SK-N-SH (cell line): ENCODE results near the gene HHATL. TPM values are rescaled to one million over a fixed set of nuclear protein-coding genes. Genes with fewer than 3 reads are reported as not detected.

Source experiments
- CTCF ChIA-PET: fragments of 300-600, 350-600 bp; formaldehyde crosslinking; extraction: SDS; loops from one replicate; lab custom pipeline; 2021; lab: Yijun Ruan, JAX
- POLR2A ChIA-PET: fragments of 350-600 bp; sonication (Branson Sonifier 250); formaldehyde crosslinking; extraction: SDS; loops from one replicate; lab custom pipeline; 2020; ENCODE audit warnings: antibody characterized with exemption, inconsistent platforms; lab: Yijun Ruan, JAX
- DNase-seq: peaks from one replicate; pipeline ENCODE4 v3.0.0; 2012
- H2AFZ ChIP-seq: fragments of 200-600 bp; sonication (generic); 2 replicates; pipeline ENCODE4 v1.8.1; 2016; ENCODE audit warnings: antibody characterized with exemption, mild to moderate bottlenecking, low read depth
- H3F3A ChIP-seq: fragments of 200-600 bp; sonication (generic); replicated peaks from 2 replicates; pipeline ENCODE3; 2016; ENCODE audit warnings: antibody characterized with exemption, mild to moderate bottlenecking; ENCODE audit not compliant: insufficient read depth
- H3K27ac ChIP-seq, 2 experiments: fragments of 200-500 bp in 1 of 2; fragments of 200-600 bp in 1 of 2; sonication (Bioruptor generic) in 1 of 2; sonication (generic), shearing (Covaris generic) in 1 of 2; 2 replicates each; pipeline versions ENCODE4 v1.5.1 to v1.6.1; 2014 to 2016; ENCODE audit warnings: low read depth in 2 of 2, inconsistent platforms in 1 of 2, low read length in 1 of 2, mild to moderate bottlenecking in 1 of 2, mixed read lengths in 1 of 2
- H3K27me3 ChIP-seq: fragments of 200-600 bp; sonication (generic), shearing (Covaris generic); 2 replicates; pipeline ENCODE4 v1.6.1; 2016; ENCODE audit warnings: mixed run types; ENCODE audit not compliant: insufficient read depth
- H3K36me3 ChIP-seq, 2 experiments: fragments of 200-500 bp in 1 of 2; fragments of 200-600 bp in 1 of 2; sonication (Bioruptor generic) in 1 of 2; sonication (generic) in 1 of 2; replicated peaks in 1 of 2; 2 replicates each; pipeline versions ENCODE3 to v1.5.1; 2014 to 2016; ENCODE audit warnings: low read length in 1 of 2, mild to moderate bottlenecking in 1 of 2; ENCODE audit not compliant: insufficient read depth in 2 of 2, control insufficient read depth in 1 of 2
- H3K4me1 ChIP-seq, 2 experiments: fragments of 200-500 bp in 1 of 2; fragments of 200-600 bp in 1 of 2; sonication (Bioruptor generic) in 1 of 2; sonication (generic), shearing (Covaris generic) in 1 of 2; 2 replicates each; pipeline versions ENCODE4 v1.5.1 to v1.6.1; 2014 to 2016; ENCODE audit warnings: low read depth in 1 of 2, low read length in 1 of 2, mixed run types in 1 of 2; ENCODE audit not compliant: insufficient read depth in 2 of 2, control insufficient read depth in 1 of 2
- H3K4me2 ChIP-seq: fragments of 200-600 bp; sonication (generic), shearing (Covaris generic); 2 replicates; pipeline ENCODE4 v1.6.1; 2017; ENCODE audit warnings: mixed run types
- H3K4me3 ChIP-seq, 2 experiments: fragments of 200-500 bp in 1 of 2; fragments of 200-600 bp in 1 of 2; sonication (Bioruptor generic) in 1 of 2; sonication (generic), shearing (Covaris generic) in 1 of 2; 2 replicates each; pipeline versions ENCODE4 v1.5.1 to v1.8.1; 2014 to 2016; ENCODE audit warnings: low read depth in 2 of 2, inconsistent platforms in 1 of 2, low read length in 1 of 2, mild to moderate bottlenecking in 1 of 2, mixed read lengths in 1 of 2, moderate library complexity in 1 of 2
- H3K79me2 ChIP-seq: fragments of 200-600 bp; sonication (generic); 2 replicates; pipeline ENCODE4 v1.8.1; 2017; ENCODE audit warnings: mild to moderate bottlenecking; ENCODE audit not compliant: insufficient read depth
- H3K9ac ChIP-seq: fragments of 200-600 bp; sonication (generic); 2 replicates; pipeline ENCODE4 v1.6.1; 2017; ENCODE audit warnings: mixed run types
- H3K9me2 ChIP-seq: fragments of 200-600 bp; sonication (generic); 2 replicates; pipeline ENCODE4 v1.6.1; 2017; ENCODE audit warnings: mixed run types
- H3K9me3 ChIP-seq: fragments of 200-600 bp; sonication (generic); 2 replicates; pipeline ENCODE4 v1.6.1; 2017; ENCODE audit warnings: mixed run types, mild to moderate bottlenecking, moderate library complexity
- H4K20me1 ChIP-seq: fragments of 200-600 bp; sonication (generic); 2 replicates; pipeline ENCODE4 v1.6.1; 2017; ENCODE audit warnings: mild to moderate bottlenecking, mixed run types; ENCODE audit not compliant: insufficient read depth
- CHD2 ChIP-seq: fragments of 150-350 bp; IDR thresholded peaks from 2 replicates; pipeline ENCODE4 v1.6.1; 2018; ENCODE audit warnings: low read length; ENCODE audit not compliant: partially characterized antibody
- CTCF ChIP-seq: fragments of 200-600 bp; sonication (generic); IDR thresholded peaks from 2 replicates; pipeline ENCODE4 v1.6.1; 2017; ENCODE audit warnings: antibody characterized with exemption, mild to moderate bottlenecking, moderate library complexity
- GATA2 ChIP-seq: sonication (generic); formaldehyde crosslinking; IDR thresholded peaks from 2 replicates; pipeline ENCODE4 v1.5.0; 2020; ENCODE audit warnings: mild to moderate bottlenecking, missing genetic modification reagents
- MXI1 ChIP-seq: IDR thresholded peaks from 2 replicates; pipeline ENCODE4 v1.6.1; 2012; ENCODE audit warnings: mild to moderate bottlenecking, low read depth, low read length, improper control_type of control experiment
- NFIC ChIP-seq: IDR thresholded peaks from 2 replicates; pipeline ENCODE4 v1.4.0; 2012; ENCODE audit warnings: borderline replicate concordance
- NRF1 ChIP-seq: IDR thresholded peaks from 2 replicates; pipeline ENCODE4 v1.6.1; 2012; ENCODE audit warnings: low read depth, mild to moderate bottlenecking, low read length
- PBX3 ChIP-seq: IDR thresholded peaks from 2 replicates; pipeline ENCODE4; 2012
- POLR2AphosphoS5 ChIP-seq: IDR thresholded peaks from 2 replicates; pipeline ENCODE4 v1.6.1; 2012; ENCODE audit warnings: low read depth, low read length
- RFX5 ChIP-seq: IDR thresholded peaks from 2 replicates; pipeline ENCODE4 v1.6.1; 2012; ENCODE audit warnings: mild to moderate bottlenecking, improper control_type of control experiment, low read length
- RXRA ChIP-seq: IDR thresholded peaks from 2 replicates; pipeline ENCODE4 v1.4.0; 2012; ENCODE audit warnings: low read depth, mild to moderate bottlenecking, borderline replicate concordance
- SMC3 ChIP-seq: IDR thresholded peaks from 2 replicates; pipeline ENCODE4 v1.6.1; 2012; ENCODE audit warnings: low read depth, low read length, improper control_type of control experiment
- TAF1 ChIP-seq: IDR thresholded peaks from 2 replicates; pipeline ENCODE4 v1.6.1; 2012; ENCODE audit warnings: low read depth, mild to moderate bottlenecking, low read length, moderate library complexity, borderline replicate concordance
- TCF12 ChIP-seq: IDR thresholded peaks from 2 replicates; pipeline ENCODE4 v1.4.0; 2012
- YY1 ChIP-seq: IDR thresholded peaks from 2 replicates; pipeline ENCODE4 v1.4.0; 2012; ENCODE audit warnings: low read depth, mild to moderate bottlenecking
- ZBTB33 ChIP-seq: IDR thresholded peaks from 2 replicates; pipeline ENCODE4 v1.4.0; 2012; ENCODE audit warnings: low read depth, borderline replicate concordance
- WGBS: methylation state at CpG from one replicate; pipeline ENCODE4 v1.1.6; 2017; ENCODE audit warnings: low lambda C conversion rate; 5-methylcytosine and 5-hydroxymethylcytosine counted together
- polyA plus RNA-seq, 3 experiments: library from polyadenylated mRNA; depleted of rRNA; stranded (reverse); fragments of >200 nt; gene quantifications; 2 replicates each; pipeline ENCODE4 v1.2.3, GENCODE V29; 2012
- TF ChIP-seq, protein P1 (sequence below): IDR thresholded peaks from 2 replicates; pipeline ENCODE4 v1.4.0; 2012; ENCODE audit warnings: low read depth, borderline replicate concordance

Gene HHATL
- polyA plus RNA-seq, 1 of the 3 experiments (the other 2 are of a cell fraction), result not detected

GRCh38 chr3:42730294-42730693, 27.7 kb upstream of the HHATL start:
- POLR2A ChIA-PET, result no interaction called here
- H3K4me2 ChIP-seq, result no peak overlapping the region
- H3K4me1 ChIP-seq, result peaks cover 0 to 12% of the 10 kb centered on the region in 2 experiments; a peak in 1 of 4 replicates
- no peaks in the 10 kb centered on the region for H3K79me2 ChIP-seq
- H3K36me3 ChIP-seq, result no peaks in the 10 kb centered on the region
- H3K27ac ChIP-seq, result peak overlapping the region in 1 of 2 experiments; percentile 40; a peak in 1 of 4 replicates
- H3K9ac ChIP-seq, result no peak overlapping the region
- no peaks in the 10 kb centered on the region for H3K9me3 ChIP-seq
- H3K9me2 ChIP-seq, result no peaks in the 10 kb centered on the region
- no peak overlapping the region for H3K4me3 ChIP-seq
- CTCF ChIA-PET, result no interaction called here
- TF ChIP-seq SMC3 (no peak), POLR2AphosphoS5 (no peak), TAF1 (no peak), RXRA (no peak), PBX3 (no peak), CTCF (no peak), GATA2 (CRISPR knock-in tag) (no peak), NRF1 (no peak), ZBTB33 (no peak), CHD2 (no peak), MXI1 (no peak), RFX5 (no peak), YY1 (no peak), TCF12 (no peak), NFIC (no peak)
- TF ChIP-seq, protein P1, sequence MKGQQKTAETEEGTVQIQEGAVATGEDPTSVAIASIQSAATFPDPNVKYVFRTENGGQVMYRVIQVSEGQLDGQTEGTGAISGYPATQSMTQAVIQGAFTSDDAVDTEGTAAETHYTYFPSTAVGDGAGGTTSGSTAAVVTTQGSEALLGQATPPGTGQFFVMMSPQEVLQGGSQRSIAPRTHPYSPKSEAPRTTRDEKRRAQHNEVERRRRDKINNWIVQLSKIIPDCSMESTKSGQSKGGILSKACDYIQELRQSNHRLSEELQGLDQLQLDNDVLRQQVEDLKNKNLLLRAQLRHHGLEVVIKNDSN, result no peak
- no peaks in the 10 kb centered on the region for H4K20me1 ChIP-seq
- H2AFZ ChIP-seq, result no peak overlapping the region
- no peaks in the 10 kb centered on the region; the same call in 1 of the 2 replicates for H3K27me3 ChIP-seq
- WGBS, result 65% methylated on average over 9 of the region's 11 CpGs
- no peaks in the 10 kb centered on the region for H3F3A ChIP-seq
- DNase-seq, result no peak
